Measurements from ENCODE around the gene C2orf74.

- TF ChIP-seq POLR2AphosphoS5 (IDR thresholded peaks at IDR 0.05) (no peak), POLR2A (IDR thresholded peaks at IDR 0.05; ENCODE audit: low read depth) (no peak)
- TF ChIP-seq, protein P1, sequence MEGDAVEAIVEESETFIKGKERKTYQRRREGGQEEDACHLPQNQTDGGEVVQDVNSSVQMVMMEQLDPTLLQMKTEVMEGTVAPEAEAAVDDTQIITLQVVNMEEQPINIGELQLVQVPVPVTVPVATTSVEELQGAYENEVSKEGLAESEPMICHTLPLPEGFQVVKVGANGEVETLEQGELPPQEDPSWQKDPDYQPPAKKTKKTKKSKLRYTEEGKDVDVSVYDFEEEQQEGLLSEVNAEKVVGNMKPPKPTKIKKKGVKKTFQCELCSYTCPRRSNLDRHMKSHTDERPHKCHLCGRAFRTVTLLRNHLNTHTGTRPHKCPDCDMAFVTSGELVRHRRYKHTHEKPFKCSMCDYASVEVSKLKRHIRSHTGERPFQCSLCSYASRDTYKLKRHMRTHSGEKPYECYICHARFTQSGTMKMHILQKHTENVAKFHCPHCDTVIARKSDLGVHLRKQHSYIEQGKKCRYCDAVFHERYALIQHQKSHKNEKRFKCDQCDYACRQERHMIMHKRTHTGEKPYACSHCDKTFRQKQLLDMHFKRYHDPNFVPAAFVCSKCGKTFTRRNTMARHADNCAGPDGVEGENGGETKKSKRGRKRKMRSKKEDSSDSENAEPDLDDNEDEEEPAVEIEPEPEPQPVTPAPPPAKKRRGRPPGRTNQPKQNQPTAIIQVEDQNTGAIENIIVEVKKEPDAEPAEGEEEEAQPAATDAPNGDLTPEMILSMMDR (IDR thresholded peaks at IDR 0.05) = no peak
These were observed 43.1 kb downstream of the C2orf74 start for GRCh38 chr2:61205132-61205531.
